HCT116 (cell line): ENCODE results near the gene CARD9. TPM values are rescaled to one million over a fixed set of nuclear protein-coding genes. Genes with fewer than 3 reads are reported as not detected.

Source experiments
- ATAC-seq: fragments of 200-7000 bp; cut with Tn5 transposase; 2 replicates; pipeline ENCODE4 v1.9.1; 2020; ENCODE audit warnings: mild to moderate bottlenecking, moderate library complexity
- BruUV-seq: library from RNA; stranded (reverse); fragments of 400-500 nt; replicated peaks from 2 replicates; lab custom pipeline; 2021; lab: Mats Ljungman, UMichigan
- CTCF ChIA-PET: fragments of 300-600 bp; sonication (Branson Sonifier 250); formaldehyde crosslinking; loops from one replicate; lab custom pipeline; 2021; ENCODE audit warnings: antibody characterized with exemption; lab: Charles Lee
- POLR2A ChIA-PET: fragments of 300-600, 350-600 bp; sonication (Branson Sonifier 250); formaldehyde crosslinking; loops from one replicate; lab custom pipeline; 2021; ENCODE audit warnings: antibody characterized with exemption; lab: Charles Lee
- RAD21 ChIA-PET, 2 experiments: fragments of 300-600 bp; sonication (Branson Sonifier 250); formaldehyde crosslinking; loops; one replicate each; lab custom pipeline; 2023; ENCODE audit warnings: low total read pairs in 2 of 2; ENCODE audit not compliant: uncharacterized antibody in 2 of 2, unreplicated experiment in 2 of 2, low non-redundant PET in 1 of 2; lab: Charles Lee
- DNase-seq: peaks from one replicate; pipeline ENCODE4 v3.0.0-alpha.2; 2010; ENCODE audit warnings: low read depth, low spot score
- H2AFZ ChIP-seq: fragments of 200-600 bp; shearing (Covaris generic), sonication (generic); 2 replicates; pipeline ENCODE4 v1.6.1; 2017; ENCODE audit warnings: low read depth, mixed run types, mixed read lengths, antibody characterized with exemption, low read length; ENCODE audit not compliant: poor library complexity, severe bottlenecking
- H3K27ac ChIP-seq: 2 replicates; pipeline ENCODE4 v1.5.1; 2012; ENCODE audit warnings: low read depth, low read length
- H3K27me3 ChIP-seq: fragments of 200-600 bp; sonication (generic); 2 replicates; pipeline ENCODE4 v1.6.1; 2016; ENCODE audit warnings: mixed run types, low read length, mixed read lengths; ENCODE audit not compliant: insufficient read depth
- H3K36me3 ChIP-seq, 2 experiments: fragments of 200-500 bp in 1 of 2; fragments of 200-600 bp in 1 of 2; sonication (Bioruptor generic) in 1 of 2; sonication (generic) in 1 of 2; 2 replicates each; pipeline versions ENCODE4 v1.5.1 to v1.6.1; 2014 to 2016; ENCODE audit warnings: low read length in 2 of 2, inconsistent platforms in 1 of 2, mixed read lengths in 1 of 2, mixed run types in 1 of 2; ENCODE audit not compliant: insufficient read depth in 2 of 2, control insufficient read depth in 1 of 2
- H3K4me1 ChIP-seq, 2 experiments: fragments of 200-600 bp in 1 of 2; sonication (generic) in 1 of 2; 2 replicates each; pipeline versions ENCODE4 v1.5.1 to v1.6.1; 2012 to 2017; ENCODE audit warnings: low read length in 2 of 2, inconsistent platforms in 1 of 2, mild to moderate bottlenecking in 1 of 2, mixed read lengths in 1 of 2, mixed run types in 1 of 2, moderate library complexity in 1 of 2; ENCODE audit not compliant: insufficient read depth in 2 of 2, control insufficient read depth in 1 of 2
- H3K4me2 ChIP-seq: fragments of 200-600 bp; sonication (generic); 2 replicates; pipeline ENCODE4 v1.6.1; 2017; ENCODE audit warnings: mixed run types, low read length, mixed read lengths
- H3K4me3 ChIP-seq, 2 experiments: fragments of 200-600 bp in 1 of 2; sonication (generic) in 1 of 2; replicated peaks in 1 of 2; 2 replicates each; pipeline ENCODE4 v1.5.1; 2011 to 2016; ENCODE audit warnings: low read length in 2 of 2, control low read depth in 1 of 2, low read depth in 1 of 2, mild to moderate bottlenecking in 1 of 2, mixed read lengths in 1 of 2, mixed run types in 1 of 2
- H3K79me2 ChIP-seq: fragments of 200-600 bp; sonication (generic); 2 replicates; pipeline ENCODE4 v1.6.1; 2017; ENCODE audit warnings: mild to moderate bottlenecking, mixed run types, low read length, moderate library complexity, mixed read lengths; ENCODE audit not compliant: insufficient read depth
- H3K9ac ChIP-seq: fragments of 200-600 bp; sonication (generic); 2 replicates; pipeline ENCODE4 v1.6.1; 2016; ENCODE audit warnings: low read length, mixed read lengths
- H3K9me2 ChIP-seq: fragments of 200-600 bp; sonication (generic), shearing (Covaris generic); 2 replicates; pipeline ENCODE4 v1.6.1; 2017; ENCODE audit warnings: mixed run types, mild to moderate bottlenecking, moderate library complexity; ENCODE audit not compliant: insufficient read depth
- H3K9me3 ChIP-seq, 2 experiments: fragments of 200-500 bp in 1 of 2; fragments of 200-600 bp in 1 of 2; sonication (Bioruptor generic) in 1 of 2; sonication (generic) in 1 of 2; 2 replicates each; pipeline ENCODE4 v1.6.1; 2014 to 2017; ENCODE audit warnings: low read length in 2 of 2, mixed read lengths in 2 of 2, inconsistent platforms in 1 of 2, low read depth in 1 of 2, mild to moderate bottlenecking in 1 of 2, mixed run types in 1 of 2, moderate library complexity in 1 of 2; ENCODE audit not compliant: control insufficient read depth in 1 of 2, insufficient read depth in 1 of 2
- H4K20me1 ChIP-seq: fragments of 200-600 bp; sonication (generic), shearing (Covaris generic); 2 replicates; pipeline ENCODE4 v1.6.1; 2017; ENCODE audit warnings: mixed run types, mild to moderate bottlenecking, moderate library complexity; ENCODE audit not compliant: insufficient read depth
- CEBPB ChIP-seq: IDR thresholded peaks from 2 replicates; pipeline ENCODE4 v1.6.1; 2012; ENCODE audit warnings: low read depth
- EZH2phosphoT487 ChIP-seq: fragments of 200-600 bp; IDR thresholded peaks from 2 replicates; pipeline ENCODE4 v1.6.1; 2018; ENCODE audit warnings: antibody characterized with exemption, borderline replicate concordance
- POLR2AphosphoS5 ChIP-seq: IDR thresholded peaks from 2 replicates; pipeline ENCODE4 v1.6.1; 2011; ENCODE audit warnings: mild to moderate bottlenecking, low read depth, low read length, moderate library complexity
- SIN3A ChIP-seq: IDR thresholded peaks from 2 replicates; pipeline ENCODE4 v1.6.1; 2012; ENCODE audit warnings: low read depth
- SP1 ChIP-seq: IDR thresholded peaks from 2 replicates; pipeline ENCODE4 v1.6.1; 2012; ENCODE audit warnings: low read depth
- ZFX ChIP-seq: fragments of 450-650 bp; IDR thresholded peaks from 2 replicates; pipeline ENCODE4 v1.6.1; 2017
- intact Hi-C: fragments of 100-400 bp; cut with micrococcal nuclease; formaldehyde crosslinking; loops from 2 replicates; pipeline ENCODE4 v1.10.0; 2022
- total RNA-seq: library from RNA; stranded (reverse); gene quantifications from one replicate; pipeline ENCODE4 v1.2.1, GENCODE V29; 2021; ENCODE audit not compliant: unreplicated experiment
- TF ChIP-seq, protein P1 (sequence below): IDR thresholded peaks from 2 replicates; pipeline ENCODE4 v1.6.1; 2012
- TF ChIP-seq, protein P2 (sequence below), 3 experiments: fragments of 200-600 bp in 1 of 3; sonication (generic) in 1 of 3; IDR thresholded peaks in 2 of 3; conservative IDR thresholded peaks in 1 of 3; 2 replicates each; pipeline ENCODE4 v1.5.1; 2012 to 2017; ENCODE audit warnings: low read depth in 2 of 3, low read length in 2 of 3, antibody characterized with exemption in 1 of 3, borderline replicate concordance in 1 of 3, control low read depth in 1 of 3, mild to moderate bottlenecking in 1 of 3, mixed read lengths in 1 of 3, mixed run types in 1 of 3, moderate library complexity in 1 of 3; ENCODE audit not compliant: insufficient read depth in 1 of 3

The CARD9 gene
- total RNA-seq, 1 experiment from 2014 or later: 1.2 TPM

DNA sequence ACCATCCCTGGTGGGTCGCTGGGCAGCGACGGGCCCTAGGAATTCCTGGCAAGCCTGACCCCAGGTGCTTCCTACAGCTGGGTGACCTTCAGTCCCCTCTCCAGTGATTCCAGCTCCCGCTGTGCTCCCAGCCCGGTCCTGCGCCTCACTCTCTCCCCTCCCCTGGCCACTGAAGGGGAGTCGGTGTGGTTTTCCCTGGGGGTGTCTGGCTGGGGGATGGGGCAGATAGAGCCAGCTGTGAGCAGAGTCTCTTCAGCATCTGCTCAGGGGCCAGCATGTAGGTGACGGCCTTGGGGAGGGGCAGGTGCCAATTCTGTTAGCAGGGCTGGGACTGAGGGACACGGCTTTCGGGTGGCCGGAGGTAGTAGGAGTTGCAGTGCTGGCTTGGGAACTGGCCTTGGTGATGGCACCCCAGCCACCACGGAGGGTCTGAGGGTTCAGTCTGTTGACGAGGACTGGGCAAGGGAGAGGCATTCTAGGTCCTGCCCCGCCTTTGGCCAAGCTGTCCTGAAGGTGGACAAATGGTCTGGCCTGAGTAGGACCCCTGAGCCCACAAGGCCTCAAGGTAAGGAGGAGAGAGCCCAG lies 43.0 kb downstream of the CARD9 start:
- Histone ChIP-seq H4K20me1 (no peaks in the 10 kb centered on the region), H2AFZ (no peak overlapping the region), H3K9me3 (no peaks in the 10 kb centered on the region), H3K4me2 (no peak overlapping the region), H3K9me2 (no peaks in the 10 kb centered on the region), H3K9ac (no peak overlapping the region), H3K79me2 (peaks cover 20% of the 10 kb centered on the region; the same call in 1 of the 2 replicates), H3K4me1 (peaks cover 8 to 23% of the 10 kb centered on the region in 2 experiments; a peak in 3 of 4 replicates), H3K27ac (no peak overlapping the region), H3K4me3 (no peak overlapping the region), H3K27me3 (no peaks in the 10 kb centered on the region), H3K36me3 (no peaks in the 10 kb centered on the region)
- BruUV-seq: no TSS peak
- ChIA-PET POLR2A (no interaction called here), RAD21 (no interaction called here), CTCF (no interaction called here)
- ATAC-seq (no peak), DNase-seq (no peak)
- intact Hi-C loops: no loop called here
- TF ChIP-seq SIN3A: no peak
- no peak for TF ChIP-seq CEBPB

DNA sequence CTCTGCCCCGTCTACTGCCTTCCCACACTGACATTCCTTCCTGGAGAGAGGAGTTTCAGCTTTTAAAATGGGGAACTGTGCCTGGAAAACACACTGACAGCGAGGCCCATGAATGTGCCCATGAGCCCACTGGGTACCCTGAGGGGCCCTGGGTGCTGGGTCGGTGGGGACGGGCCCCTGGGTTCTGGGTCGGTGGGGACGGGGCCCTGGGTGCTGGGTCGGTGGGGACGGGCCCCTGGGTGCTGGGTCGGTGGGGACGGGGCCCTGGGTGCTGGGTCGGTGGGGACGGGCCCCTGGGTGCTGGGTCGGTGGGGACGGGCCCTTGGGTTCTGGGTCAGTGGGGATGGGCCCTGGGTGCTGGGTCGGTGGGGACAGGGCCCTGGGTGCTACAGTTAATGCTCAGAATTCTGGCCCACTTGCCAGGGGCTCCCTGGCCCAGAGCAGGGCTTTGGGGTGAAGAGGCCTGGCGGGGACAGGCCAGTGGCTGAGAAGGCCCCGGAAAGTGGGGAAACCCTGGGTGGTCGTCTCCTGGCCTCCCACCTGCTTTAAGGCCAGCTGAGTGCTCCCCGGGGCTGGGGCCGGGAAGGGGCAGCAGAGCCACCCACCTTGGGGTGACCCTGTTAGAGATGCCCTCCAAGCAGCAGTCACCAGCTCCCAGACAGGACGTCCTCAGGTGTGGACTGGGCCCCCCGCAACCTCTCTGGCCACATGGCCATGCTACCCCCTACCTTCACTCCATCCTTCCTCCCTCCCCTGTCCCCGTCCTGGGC lies 43.6 kb downstream of the CARD9 start:
- ChIA-PET RAD21 (no interaction called here), CTCF (interaction anchor here (1.0 kb wide), 1 partner anchor 10 kb away, joined by 3 read pairs; no protein-coding TSS in a partner anchor), POLR2A (no interaction called here)
- no peak overlapping the region for H2AFZ ChIP-seq
- H3K9me2 ChIP-seq: no peaks in the 10 kb centered on the region
- intact Hi-C loops: no loop called here
- no peaks in the 10 kb centered on the region for H3K36me3 ChIP-seq
- H3K9ac ChIP-seq: no peak overlapping the region
- H3K79me2 ChIP-seq: peaks cover 20% of the 10 kb centered on the region; the same call in 1 of the 2 replicates
- ATAC-seq: no peak
- H3K9me3 ChIP-seq: no peaks in the 10 kb centered on the region
- BruUV-seq: no TSS peak
- no peak overlapping the region; the same call in 1 of the 2 replicates for H3K27ac ChIP-seq
- DNase-seq: no peak
- no peaks in the 10 kb centered on the region for H3K27me3 ChIP-seq
- H3K4me3 ChIP-seq: no peak overlapping the region
- TF ChIP-seq ZFX (no peak), POLR2AphosphoS5 (no peak), EZH2phosphoT487 (no peak), SP1 (no peak)
- TF ChIP-seq, protein P1, sequence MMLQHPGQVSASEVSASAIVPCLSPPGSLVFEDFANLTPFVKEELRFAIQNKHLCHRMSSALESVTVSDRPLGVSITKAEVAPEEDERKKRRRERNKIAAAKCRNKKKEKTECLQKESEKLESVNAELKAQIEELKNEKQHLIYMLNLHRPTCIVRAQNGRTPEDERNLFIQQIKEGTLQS: no peak
- TF ChIP-seq, protein P2, sequence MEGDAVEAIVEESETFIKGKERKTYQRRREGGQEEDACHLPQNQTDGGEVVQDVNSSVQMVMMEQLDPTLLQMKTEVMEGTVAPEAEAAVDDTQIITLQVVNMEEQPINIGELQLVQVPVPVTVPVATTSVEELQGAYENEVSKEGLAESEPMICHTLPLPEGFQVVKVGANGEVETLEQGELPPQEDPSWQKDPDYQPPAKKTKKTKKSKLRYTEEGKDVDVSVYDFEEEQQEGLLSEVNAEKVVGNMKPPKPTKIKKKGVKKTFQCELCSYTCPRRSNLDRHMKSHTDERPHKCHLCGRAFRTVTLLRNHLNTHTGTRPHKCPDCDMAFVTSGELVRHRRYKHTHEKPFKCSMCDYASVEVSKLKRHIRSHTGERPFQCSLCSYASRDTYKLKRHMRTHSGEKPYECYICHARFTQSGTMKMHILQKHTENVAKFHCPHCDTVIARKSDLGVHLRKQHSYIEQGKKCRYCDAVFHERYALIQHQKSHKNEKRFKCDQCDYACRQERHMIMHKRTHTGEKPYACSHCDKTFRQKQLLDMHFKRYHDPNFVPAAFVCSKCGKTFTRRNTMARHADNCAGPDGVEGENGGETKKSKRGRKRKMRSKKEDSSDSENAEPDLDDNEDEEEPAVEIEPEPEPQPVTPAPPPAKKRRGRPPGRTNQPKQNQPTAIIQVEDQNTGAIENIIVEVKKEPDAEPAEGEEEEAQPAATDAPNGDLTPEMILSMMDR (IDR thresholded peaks at IDR 0.05 in 2 of 3, conservative IDR thresholded peaks at IDR 0.05 in 1 of 3; ENCODE audit: borderline replicate concordance in 1 of 3, insufficient read depth in 1 of 3, low read depth in 2 of 3, low read length in 2 of 3): no peak
- no peak overlapping the region for H3K4me2 ChIP-seq
- H4K20me1 ChIP-seq: no peaks in the 10 kb centered on the region
- H3K4me1 ChIP-seq: peaks cover 8 to 25% of the 10 kb centered on the region in 2 experiments; a peak in 3 of 4 replicates
